ENCODE results near the gene PPP1R36.
"Not testable (repeated sequence)": the region's sequence is repeated elsewhere in the genome, so short reads cannot be mapped to it uniquely, and the experiment has no call there.

Gene PPP1R36

DNA sequence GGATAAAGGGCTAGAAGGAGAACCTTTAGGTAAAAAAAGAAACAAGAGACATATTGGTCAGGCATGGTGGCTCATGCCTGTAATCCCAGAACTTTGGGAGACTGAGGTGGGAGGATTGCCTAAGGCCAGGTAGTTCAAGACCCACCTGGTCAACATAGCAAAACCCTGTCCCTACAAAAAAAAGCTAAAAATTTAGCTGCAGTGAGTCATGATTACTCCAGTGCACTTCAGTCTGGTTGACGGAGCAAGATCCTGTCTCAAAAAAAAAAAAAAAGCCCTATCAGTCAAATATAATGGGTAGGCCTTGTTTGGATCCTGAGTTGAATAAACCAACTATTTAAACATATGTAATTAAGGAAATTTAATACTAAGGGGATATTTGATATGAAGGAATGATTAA lies 54.2 kb downstream of the PPP1R36 start:
- FAIRE-seq (no peak), DNase-seq (ENCODE audit: insufficient read length) (no peak)
- no peak for TF ChIP-seq POLR2A (IDR thresholded peaks at IDR 0.05; ENCODE audit: low read depth, low read length)
- TF ChIP-seq TAF1 (IDR thresholded peaks at IDR 0.05; ENCODE audit: borderline replicate concordance, low read depth, low read length) = no peak
- TF ChIP-seq POLR2AphosphoS5 (IDR thresholded peaks at IDR 0.05; ENCODE audit: low read depth, low read length) = no peak

DNA sequence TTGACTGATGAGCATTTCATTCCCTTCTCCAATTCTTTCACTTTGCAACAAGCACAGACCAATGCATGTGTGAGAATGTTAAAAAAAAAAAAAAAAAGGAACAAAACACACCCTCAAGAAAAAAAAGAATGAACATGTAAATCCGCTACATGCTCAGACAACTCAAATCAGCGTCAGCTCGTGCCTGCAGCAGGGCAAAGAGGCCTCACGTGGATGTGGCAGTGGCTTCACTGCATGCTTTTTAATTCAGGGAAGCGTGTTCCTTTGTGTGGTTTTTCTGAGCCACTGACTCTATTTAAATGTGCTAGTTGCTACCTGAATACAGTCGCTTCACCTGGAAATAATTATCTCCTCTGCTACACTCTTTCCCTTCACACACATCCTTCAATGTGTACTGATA lies 55.1 kb downstream of the PPP1R36 start:
- TF ChIP-seq POLR2AphosphoS5 (IDR thresholded peaks at IDR 0.05; ENCODE audit: low read depth, low read length) (no peak), TAF1 (IDR thresholded peaks at IDR 0.05; ENCODE audit: borderline replicate concordance, low read depth, low read length) (no peak), POLR2A (IDR thresholded peaks at IDR 0.05; ENCODE audit: low read depth, low read length) (no peak)
- FAIRE-seq = no peak

DNA sequence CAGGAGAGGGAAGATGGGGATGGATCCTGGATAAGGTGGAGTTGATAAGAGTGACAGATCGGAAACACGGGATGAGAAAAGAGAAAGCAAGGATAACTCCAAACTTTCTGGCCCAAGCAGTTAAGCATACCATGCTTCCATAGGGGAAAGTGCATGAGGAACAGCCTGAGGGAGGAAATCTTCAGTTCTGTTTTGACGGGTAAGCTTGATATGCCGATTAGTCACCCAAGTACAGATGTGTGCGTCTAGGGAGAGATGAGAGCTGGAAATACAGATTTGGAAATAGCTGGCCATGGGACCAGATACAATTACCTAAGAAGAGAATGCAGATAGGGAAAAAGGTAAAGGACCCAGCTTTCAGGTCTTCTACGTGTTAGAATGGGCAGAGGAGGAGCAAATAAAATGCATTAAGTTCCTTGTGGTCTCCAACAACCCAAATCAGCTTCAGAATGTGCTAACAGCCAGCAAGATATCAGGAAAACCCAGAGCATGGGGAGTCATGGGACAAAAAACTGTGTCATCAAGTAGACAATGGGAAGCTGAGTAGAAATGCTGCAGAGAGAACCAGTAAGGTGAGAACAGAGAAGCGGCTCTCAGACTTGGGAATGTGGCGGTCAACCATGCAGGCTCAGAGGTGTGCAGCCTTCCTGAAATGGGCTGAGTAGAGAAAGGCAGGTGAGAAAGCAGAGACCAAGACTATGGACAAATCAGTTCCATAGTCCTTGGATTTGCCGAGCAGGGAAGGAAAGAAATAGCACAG lies 56.3 kb downstream of the PPP1R36 start:
- no peak for DNase-seq (ENCODE audit: insufficient read length)
- no peak for FAIRE-seq
- no peak for TF ChIP-seq TAF1 (IDR thresholded peaks at IDR 0.05; ENCODE audit: borderline replicate concordance, low read depth, low read length)
- TF ChIP-seq POLR2AphosphoS5 (IDR thresholded peaks at IDR 0.05; ENCODE audit: low read depth, low read length) = no peak
- TF ChIP-seq POLR2A (IDR thresholded peaks at IDR 0.05; ENCODE audit: low read depth, low read length) = no peak

More for the DNA sequence above, 55.1 kb downstream of the PPP1R36 start:
- no peak for DNase-seq (ENCODE audit: insufficient read length)

DNA sequence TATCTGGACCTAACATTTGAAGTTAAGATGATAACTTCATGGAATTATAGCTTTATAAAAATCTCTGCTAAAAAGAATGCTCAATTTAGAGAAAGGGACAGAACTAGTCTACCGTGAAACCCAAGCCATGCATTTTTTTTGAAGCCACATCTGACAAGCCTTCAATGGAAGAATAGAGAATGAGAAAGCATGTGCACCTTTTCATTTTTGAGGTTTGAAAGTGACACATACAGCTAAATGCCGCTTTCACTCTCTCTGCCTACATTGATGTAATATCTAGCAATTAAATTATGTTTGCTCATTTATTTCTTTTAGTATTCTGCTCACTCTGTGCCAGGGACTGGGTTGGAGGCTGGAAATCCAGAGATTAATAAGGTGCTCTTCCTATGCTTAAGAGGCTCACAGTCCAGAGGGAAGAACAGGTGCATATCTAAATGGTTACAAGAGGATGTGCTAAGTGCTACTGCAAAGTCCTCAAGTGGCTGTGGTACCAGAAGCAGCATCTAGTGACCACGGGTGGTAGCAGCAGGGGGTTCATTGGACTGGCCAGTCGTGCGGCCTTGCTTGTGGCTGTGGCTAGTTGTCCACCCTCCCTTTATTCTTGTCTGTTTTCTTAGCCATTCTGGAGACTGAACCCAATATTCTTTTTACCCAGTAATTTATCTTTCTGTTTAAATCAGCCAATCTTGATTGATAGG lies 60.4 kb downstream of the PPP1R36 start:
- DNase-seq (ENCODE audit: insufficient read length) = no peak
- no peak for FAIRE-seq
- TF ChIP-seq POLR2A (IDR thresholded peaks at IDR 0.05; ENCODE audit: low read depth, low read length) = no peak
- TF ChIP-seq TAF1 (IDR thresholded peaks at IDR 0.05; ENCODE audit: borderline replicate concordance, low read depth, low read length) = no peak
- no peak for TF ChIP-seq POLR2AphosphoS5 (IDR thresholded peaks at IDR 0.05; ENCODE audit: low read depth, low read length)

DNA sequence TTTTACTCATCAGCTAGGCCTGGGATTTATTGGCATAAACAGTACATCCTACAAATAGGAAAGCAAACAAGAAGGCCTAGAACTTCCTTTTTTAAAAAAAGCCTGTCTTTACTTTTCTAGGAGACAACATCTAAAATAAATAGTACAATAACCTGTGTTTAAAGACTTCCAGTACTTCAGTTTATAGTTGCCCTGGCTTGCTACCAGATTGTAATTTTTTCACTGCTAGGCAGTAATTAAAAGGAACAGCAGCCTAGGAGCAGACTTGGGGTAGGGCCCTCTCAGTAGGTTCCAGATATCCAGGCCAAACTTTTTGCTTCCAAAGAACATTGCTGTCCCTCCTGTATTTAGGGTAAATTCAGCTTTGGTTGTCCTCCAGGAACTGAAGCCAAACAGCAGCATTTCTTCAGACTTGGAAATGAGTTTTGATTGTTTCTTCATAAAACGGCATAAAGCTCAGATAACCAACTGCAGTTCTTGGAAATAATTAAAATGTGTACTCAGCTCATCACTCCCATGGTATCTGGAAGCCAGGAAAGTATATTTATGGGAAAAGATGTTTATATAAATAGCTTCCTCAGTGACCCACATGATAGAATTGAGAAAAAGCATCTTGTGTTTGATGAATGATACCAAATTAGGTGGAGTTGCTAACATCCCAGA lies 61.7 kb downstream of the PPP1R36 start:
- FAIRE-seq = no peak
- DNase-seq (ENCODE audit: insufficient read length) = no peak
- TF ChIP-seq TAF1 (IDR thresholded peaks at IDR 0.05; ENCODE audit: borderline replicate concordance, low read depth, low read length) (no peak), POLR2AphosphoS5 (IDR thresholded peaks at IDR 0.05; ENCODE audit: low read depth, low read length) (no peak), POLR2A (IDR thresholded peaks at IDR 0.05; ENCODE audit: low read depth, low read length) (no peak)

DNA sequence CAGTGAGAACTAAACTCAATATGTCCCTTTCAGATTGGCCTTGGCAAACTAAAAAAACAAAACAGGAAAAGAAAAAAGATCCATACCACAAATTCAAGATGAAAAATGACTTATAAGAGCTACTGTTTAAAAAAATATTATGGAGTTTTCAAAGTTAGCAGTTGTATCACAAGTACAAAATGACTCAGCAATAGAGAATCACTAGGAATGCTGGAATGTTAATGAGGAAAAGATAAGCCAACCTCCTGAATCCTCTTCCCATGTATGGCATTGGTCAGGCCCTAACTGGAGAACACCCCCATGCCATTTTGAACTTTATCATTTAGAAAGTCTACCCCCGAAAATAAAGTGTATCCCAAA lies 62.2 kb downstream of the PPP1R36 start:
- FAIRE-seq (no peak), DNase-seq (ENCODE audit: insufficient read length) (no peak)
- TF ChIP-seq POLR2A (IDR thresholded peaks at IDR 0.05; ENCODE audit: low read depth, low read length) (no peak), POLR2AphosphoS5 (IDR thresholded peaks at IDR 0.05; ENCODE audit: low read depth, low read length) (no peak), TAF1 (IDR thresholded peaks at IDR 0.05; ENCODE audit: borderline replicate concordance, low read depth, low read length) (no peak)

DNA sequence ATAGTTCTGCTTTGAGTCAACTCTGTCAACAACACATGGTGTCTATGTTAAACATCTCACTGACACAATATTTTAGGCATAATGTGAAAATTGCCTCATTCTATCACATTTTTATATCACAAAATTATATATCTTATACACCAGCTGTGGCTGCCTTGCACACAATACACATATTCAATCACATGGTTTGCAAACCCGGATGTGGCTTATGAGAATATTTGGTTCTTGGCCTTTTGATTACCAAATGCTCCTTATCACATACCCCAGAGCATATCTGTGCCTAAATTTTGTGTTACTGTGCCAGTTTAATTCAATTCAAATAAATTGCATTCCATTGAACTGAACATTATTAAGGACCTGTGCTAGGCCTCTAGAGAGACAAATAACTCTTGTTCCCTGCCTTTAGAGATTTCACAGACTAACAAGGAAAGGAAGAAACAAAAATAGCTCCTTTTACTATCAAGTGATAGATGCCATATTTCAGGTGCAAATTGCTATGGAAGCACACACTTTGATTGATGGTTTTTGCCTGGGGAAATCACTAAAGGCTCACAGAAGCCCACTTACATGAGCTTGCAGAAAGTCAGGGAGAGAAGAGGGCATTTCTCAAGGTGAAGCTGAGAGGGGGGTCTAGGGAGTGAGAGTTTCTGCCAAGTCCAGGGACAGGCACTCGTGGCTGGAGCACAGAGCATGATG lies 63.4 kb downstream of the PPP1R36 start:
- DNase-seq (ENCODE audit: insufficient read length) (no peak), FAIRE-seq (no peak)
- TF ChIP-seq POLR2AphosphoS5 (IDR thresholded peaks at IDR 0.05; ENCODE audit: low read depth, low read length) = no peak
- TF ChIP-seq TAF1 (IDR thresholded peaks at IDR 0.05; ENCODE audit: borderline replicate concordance, low read depth, low read length) = no peak
- TF ChIP-seq POLR2A (IDR thresholded peaks at IDR 0.05; ENCODE audit: low read depth, low read length) = no peak

DNA sequence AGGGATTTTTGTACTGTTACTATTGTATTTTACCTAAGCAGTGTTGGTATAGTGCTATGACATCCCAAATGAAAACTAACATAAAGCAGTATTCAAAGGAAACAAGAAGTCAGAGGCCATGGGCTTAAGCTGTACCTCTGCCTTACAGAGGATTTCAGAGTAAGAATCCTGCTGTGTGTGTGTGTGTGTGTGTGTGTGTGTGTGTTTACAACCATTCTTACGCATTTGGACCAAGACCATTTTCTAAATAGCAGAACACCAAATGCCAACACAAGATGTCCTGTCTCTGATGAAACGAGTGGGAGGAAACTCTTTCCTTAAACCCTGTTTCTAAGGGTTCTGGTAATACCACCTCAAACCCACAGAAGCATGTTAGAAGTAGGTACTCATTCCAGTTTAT lies 64.4 kb downstream of the PPP1R36 start:
- DNase-seq (ENCODE audit: insufficient read length) (no peak), FAIRE-seq (no peak)
- TF ChIP-seq POLR2AphosphoS5 (IDR thresholded peaks at IDR 0.05; ENCODE audit: low read depth, low read length) = no peak
- TF ChIP-seq TAF1 (IDR thresholded peaks at IDR 0.05; ENCODE audit: borderline replicate concordance, low read depth, low read length) = no peak
- no peak for TF ChIP-seq POLR2A (IDR thresholded peaks at IDR 0.05; ENCODE audit: low read depth, low read length)

DNA sequence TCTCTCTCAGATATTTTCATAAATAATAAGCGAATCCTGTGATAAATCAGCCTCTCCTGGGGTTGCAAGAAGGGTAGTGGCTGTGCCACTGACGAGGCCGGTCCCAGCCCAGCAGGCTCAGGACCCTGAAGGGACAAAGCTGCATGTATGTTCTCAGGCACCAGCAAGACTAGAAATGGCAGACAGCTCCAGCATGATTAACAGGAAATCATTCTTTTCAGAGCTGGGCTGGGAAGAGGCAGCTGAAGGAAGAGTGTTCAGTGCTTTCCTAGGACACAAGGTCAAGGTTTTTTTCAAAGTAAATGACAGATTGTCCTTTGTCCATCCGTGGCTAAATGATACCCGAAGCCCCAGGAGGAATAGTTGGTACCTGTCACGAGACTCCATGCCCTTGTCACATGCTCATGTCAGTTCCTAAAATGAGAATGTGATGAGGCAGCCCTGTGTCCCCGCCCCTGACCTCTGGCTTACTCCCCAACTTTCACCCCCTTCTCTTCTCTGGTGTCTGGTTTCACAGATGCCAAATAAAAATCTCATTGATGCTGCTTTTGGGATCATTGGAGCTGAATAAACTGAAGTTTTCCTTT lies 65.1 kb downstream of the PPP1R36 start:
- no peak for DNase-seq (ENCODE audit: insufficient read length)
- no peak for TF ChIP-seq POLR2AphosphoS5 (IDR thresholded peaks at IDR 0.05; ENCODE audit: low read depth, low read length)
- no peak for TF ChIP-seq POLR2A (IDR thresholded peaks at IDR 0.05; ENCODE audit: low read depth, low read length)
- TF ChIP-seq TAF1 (IDR thresholded peaks at IDR 0.05; ENCODE audit: borderline replicate concordance, low read depth, low read length) = no peak
- no peak for FAIRE-seq

DNA sequence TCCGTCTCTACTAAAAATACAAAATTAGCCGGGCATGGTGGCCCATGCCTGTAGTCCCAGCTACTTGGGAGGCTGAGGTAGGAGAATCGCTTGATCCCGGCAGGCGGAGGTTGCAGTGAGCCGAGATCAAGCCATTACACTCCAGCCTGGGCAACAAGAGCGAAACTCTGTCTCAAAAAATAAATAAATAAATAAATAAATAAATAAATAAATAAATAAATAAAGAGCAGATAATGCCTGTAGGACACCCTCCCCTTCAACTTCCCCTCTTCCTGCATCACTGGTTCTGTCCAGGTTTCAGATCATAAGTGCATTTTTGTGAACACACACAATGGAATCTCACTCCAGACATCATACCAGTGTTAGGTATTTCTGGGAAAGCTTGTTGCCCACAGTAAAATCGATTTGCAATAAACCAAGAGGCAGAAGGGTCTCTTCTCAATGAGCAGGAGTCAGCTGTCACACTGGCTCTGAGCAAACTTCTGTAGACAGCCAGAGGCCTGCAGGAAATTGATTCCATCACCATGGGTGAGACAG lies 68.2 kb downstream of the PPP1R36 start:
- not testable (repeated sequence) for FAIRE-seq; DNase-seq (ENCODE audit: insufficient read length)

DNA sequence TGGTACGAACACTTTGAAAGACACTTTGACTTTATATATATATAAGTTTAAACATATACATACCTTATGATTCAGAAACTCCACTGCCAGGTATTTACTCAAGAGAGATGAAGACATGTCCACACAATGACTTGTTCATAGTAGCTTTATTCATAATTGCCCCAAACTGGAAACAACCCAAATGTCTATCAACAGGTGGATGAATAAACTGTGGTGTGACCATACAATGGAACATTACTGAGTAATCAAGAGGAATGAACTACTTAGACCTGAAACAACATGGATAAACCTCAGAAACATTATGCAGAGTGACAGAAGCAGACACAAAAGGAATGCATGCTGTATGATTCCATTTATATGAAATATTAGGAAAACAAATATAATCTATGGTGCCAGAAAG lies 71.1 kb downstream of the PPP1R36 start:
- no peak for TF ChIP-seq POLR2AphosphoS5 (IDR thresholded peaks at IDR 0.05; ENCODE audit: low read depth, low read length)
- no peak for TF ChIP-seq TAF1 (IDR thresholded peaks at IDR 0.05; ENCODE audit: borderline replicate concordance, low read depth, low read length)
- TF ChIP-seq POLR2A (IDR thresholded peaks at IDR 0.05; ENCODE audit: low read depth, low read length) = no peak
- FAIRE-seq = no peak
- no peak for DNase-seq (ENCODE audit: insufficient read length)
